H1 (cell line): Measurements from ENCODE around the gene MPZL3. TPM values are rescaled to one million over a fixed set of nuclear protein-coding genes. Genes with fewer than 3 reads are reported as not detected.

Source experiments
- polyA plus RNA-seq, 7 experiments: library from polyadenylated mRNA; depleted of rRNA in 3 of 7; stranded (reverse) in 5 of 7; unstranded in 2 of 7; fragments of >200 nt in 5 of 7; fragments of 200-250 nt in 2 of 7; gene quantifications; 1 replicate in 5 of 7; 2 replicates in 1 of 7; 4 replicates in 1 of 7; pipeline versions ENCODE4 v1.2.1 to v1.2.3, GENCODE V29; 2011 to 2013; ENCODE audit warnings: missing spikeins in 2 of 7, mixed read lengths in 2 of 7
- total RNA-seq: library from RNA; stranded (reverse); fragmentation: NEBNext Ultra II Directional; extraction: Animal tissue kit (Norgen Biotek cat#: 25700); gene quantifications from 2 replicates; pipeline ENCODE4 v1.2.1, GENCODE V29; 2021
- TF ChIP-seq, protein P1 (sequence below): IDR thresholded peaks from 2 replicates; pipeline ENCODE4 v1.6.1; 2012; ENCODE audit warnings: low read length, inconsistent platforms

The MPZL3 gene
- total and polyA plus RNA-seq, 2 of the 8 experiments (the other 6 are each of a cell fraction or from before 2014, with no cell fraction given), result 1.1 to 3.9 TPM

DNA sequence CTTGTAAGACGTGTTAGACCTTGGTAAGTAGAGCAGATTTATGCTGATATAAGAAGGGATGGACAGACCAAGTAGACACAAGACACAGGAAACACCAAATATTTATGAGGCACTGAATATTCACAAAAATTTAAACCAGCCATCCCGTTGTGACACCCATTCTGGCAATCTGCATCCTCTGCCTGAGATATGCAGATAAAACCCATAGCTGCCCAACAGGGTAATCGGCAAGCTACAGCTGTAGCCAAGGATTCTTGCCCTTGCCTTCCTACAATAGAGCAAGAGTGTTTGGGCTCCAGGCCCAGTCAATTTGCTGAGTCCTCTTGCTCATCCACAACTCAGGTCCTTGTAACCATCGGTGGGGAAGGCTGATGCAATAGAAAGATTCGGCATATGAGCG is 30.4 kb upstream of the MPZL3 start (continued):
- TF ChIP-seq, protein P1, sequence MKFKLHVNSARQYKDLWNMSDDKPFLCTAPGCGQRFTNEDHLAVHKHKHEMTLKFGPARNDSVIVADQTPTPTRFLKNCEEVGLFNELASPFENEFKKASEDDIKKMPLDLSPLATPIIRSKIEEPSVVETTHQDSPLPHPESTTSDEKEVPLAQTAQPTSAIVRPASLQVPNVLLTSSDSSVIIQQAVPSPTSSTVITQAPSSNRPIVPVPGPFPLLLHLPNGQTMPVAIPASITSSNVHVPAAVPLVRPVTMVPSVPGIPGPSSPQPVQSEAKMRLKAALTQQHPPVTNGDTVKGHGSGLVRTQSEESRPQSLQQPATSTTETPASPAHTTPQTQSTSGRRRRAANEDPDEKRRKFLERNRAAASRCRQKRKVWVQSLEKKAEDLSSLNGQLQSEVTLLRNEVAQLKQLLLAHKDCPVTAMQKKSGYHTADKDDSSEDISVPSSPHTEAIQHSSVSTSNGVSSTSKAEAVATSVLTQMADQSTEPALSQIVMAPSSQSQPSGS, result no peak
- TF ChIP-seq, all 59 proteins: peak for 0
